Thoracic aorta (tissue), 2 donors: ENCODE results near the gene FXYD3. TPM values are rescaled to one million over a fixed set of nuclear protein-coding genes. Genes with fewer than 3 reads are reported as not detected.

Experiments
- ATAC-seq: fragments of 150-250 bp; one replicate; pipeline ENCODE4 v1.8.0; 2017; ENCODE audit warnings: low read depth; ENCODE audit not compliant: insufficient number of reproducible peaks, low FRiP score
- DNase-seq: peaks from one replicate; pipeline ENCODE4 v3.0.0-alpha.2; 2020; ENCODE audit warnings: low spot score
- H3K27ac ChIP-seq, 2 donors: fragments of 200-600 bp; sonication (generic); 1 replicate in 1 of 2; 2 replicates in 1 of 2; pipeline ENCODE4 v1.5.1; 2016; ENCODE audit warnings: mild to moderate bottlenecking in 2 of 2, moderate library complexity in 2 of 2
- H3K27me3 ChIP-seq: fragments of 200-600 bp; sonication (generic); replicated peaks from 2 replicates; pipeline ENCODE4 v1.6.0; 2016; ENCODE audit warnings: mild to moderate bottlenecking; ENCODE audit not compliant: insufficient read depth
- H3K36me3 ChIP-seq: fragments of 200-600 bp; sonication (generic); one replicate; pipeline ENCODE4 v1.5.1; 2016
- H3K4me1 ChIP-seq, 2 donors: fragments of 200-600 bp; sonication (generic); 1 replicate in 1 of 2; 2 replicates in 1 of 2; pipeline versions ENCODE4 v1.5.1 to v1.6.0; 2016; ENCODE audit warnings: low read depth in 2 of 2, mild to moderate bottlenecking in 1 of 2; ENCODE audit not compliant: control insufficient read depth in 1 of 2
- H3K4me3 ChIP-seq: fragments of 200-600 bp; sonication (generic); 2 replicates; pipeline ENCODE4 v1.5.1; 2016; ENCODE audit warnings: mild to moderate bottlenecking
- H3K9me3 ChIP-seq: fragments of 200-600 bp; sonication (generic); 2 replicates; pipeline ENCODE4 v1.5.1; 2016
- CTCF ChIP-seq: fragments of 200-600 bp; sonication (generic); IDR thresholded peaks from one replicate; pipeline ENCODE4 v1.5.1; 2019; ENCODE audit warnings: antibody characterized with exemption
- total RNA-seq, 2 donors: library from RNA; depleted of rRNA; stranded (reverse); fragments of >200 nt; gene quantifications; one replicate each; pipeline versions ENCODE4 v1.1.0 to v1.2.3, GENCODE V29; 2016

Gene FXYD3
- total RNA-seq, 2 donors from 2014 or later = 0.68 to 6.4 TPM

GRCh38 chr19:35093430-35093829 is 22.2 kb upstream of the FXYD3 start:
- DNase-seq = no peak
- Histone ChIP-seq H3K4me3 (no peak overlapping the region), H3K36me3 (no peaks in the 10 kb centered on the region), H3K9me3 (no peaks in the 10 kb centered on the region), H3K27me3 (no peaks in the 10 kb centered on the region), H3K27ac (no peak overlapping the region), H3K4me1 (peaks cover 0 to 5% of the 10 kb centered on the region in 2 donors)
- TF ChIP-seq CTCF = no peak
- no peak for ATAC-seq

DNA sequence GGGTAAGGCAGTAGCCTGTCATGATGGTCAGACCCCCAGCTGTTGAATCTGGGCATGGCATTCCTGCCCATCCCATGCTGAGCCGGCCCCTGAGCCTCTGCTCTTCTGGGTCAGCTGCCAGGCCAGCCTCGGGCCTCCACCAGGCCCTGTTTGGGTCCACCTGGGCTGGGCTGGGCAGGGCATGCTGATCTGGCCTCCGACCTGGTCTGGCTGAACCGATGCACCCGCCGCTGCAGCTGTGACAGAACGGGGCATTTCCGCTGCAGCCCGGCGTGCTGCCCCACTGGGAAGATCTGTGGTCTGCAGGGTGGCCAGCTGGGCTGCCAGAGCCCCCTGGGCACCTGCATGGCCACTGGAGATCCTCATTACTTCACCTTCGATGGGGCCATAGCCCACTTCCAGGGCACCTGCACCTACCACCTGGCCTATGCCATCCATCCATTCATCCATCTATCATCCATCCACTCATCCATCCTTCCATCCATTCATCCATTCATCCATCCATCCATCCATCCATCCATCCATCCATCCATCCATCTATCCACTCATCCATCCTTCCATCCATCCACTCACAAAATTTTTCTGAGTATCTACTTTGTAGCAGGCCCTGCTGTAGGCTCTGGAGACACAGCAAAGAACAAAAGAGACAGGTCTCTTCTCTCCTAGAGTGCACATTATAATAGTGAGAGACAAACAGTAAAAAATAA is 21.5 kb upstream of the FXYD3 start:
- ATAC-seq (no peak), DNase-seq (no peak)
- no peak overlapping the region for H3K4me3 ChIP-seq
- H3K9me3 ChIP-seq = no peaks in the 10 kb centered on the region
- H3K36me3 ChIP-seq = no peaks in the 10 kb centered on the region
- no peak overlapping the region for H3K27ac ChIP-seq
- no peak for TF ChIP-seq CTCF
- peaks cover 0 to 5% of the 10 kb centered on the region in 2 donors for H3K4me1 ChIP-seq
- no peaks in the 10 kb centered on the region for H3K27me3 ChIP-seq

GRCh38 chr19:35094656-35095055 is 21.0 kb upstream of the FXYD3 start:
- ATAC-seq = no peak
- no peaks in the 10 kb centered on the region for H3K9me3 ChIP-seq

GRCh38 chr19:35095667-35096368 is 19.8 kb upstream of the FXYD3 start:
- ATAC-seq (no peak), DNase-seq (no peak)
- no peak overlapping the region for H3K27ac ChIP-seq
- H3K4me1 ChIP-seq = peaks cover 0 to 3% of the 10 kb centered on the region in 2 donors
- H3K9me3 ChIP-seq = no peaks in the 10 kb centered on the region
- no peaks in the 10 kb centered on the region for H3K36me3 ChIP-seq
- no peak for TF ChIP-seq CTCF
- no peak overlapping the region for H3K4me3 ChIP-seq
- H3K27me3 ChIP-seq = no peaks in the 10 kb centered on the region

More at GRCh38 chr19:35094656-35095055, 21.0 kb upstream of the FXYD3 start:
- no peaks in the 10 kb centered on the region for H3K36me3 ChIP-seq
- no peak for TF ChIP-seq CTCF
- H3K4me3 ChIP-seq = no peak overlapping the region
- no peaks in the 10 kb centered on the region for H3K27me3 ChIP-seq
- no peak for DNase-seq
- H3K27ac ChIP-seq = no peak overlapping the region
- H3K4me1 ChIP-seq = peaks cover 0 to 5% of the 10 kb centered on the region in 2 donors

DNA sequence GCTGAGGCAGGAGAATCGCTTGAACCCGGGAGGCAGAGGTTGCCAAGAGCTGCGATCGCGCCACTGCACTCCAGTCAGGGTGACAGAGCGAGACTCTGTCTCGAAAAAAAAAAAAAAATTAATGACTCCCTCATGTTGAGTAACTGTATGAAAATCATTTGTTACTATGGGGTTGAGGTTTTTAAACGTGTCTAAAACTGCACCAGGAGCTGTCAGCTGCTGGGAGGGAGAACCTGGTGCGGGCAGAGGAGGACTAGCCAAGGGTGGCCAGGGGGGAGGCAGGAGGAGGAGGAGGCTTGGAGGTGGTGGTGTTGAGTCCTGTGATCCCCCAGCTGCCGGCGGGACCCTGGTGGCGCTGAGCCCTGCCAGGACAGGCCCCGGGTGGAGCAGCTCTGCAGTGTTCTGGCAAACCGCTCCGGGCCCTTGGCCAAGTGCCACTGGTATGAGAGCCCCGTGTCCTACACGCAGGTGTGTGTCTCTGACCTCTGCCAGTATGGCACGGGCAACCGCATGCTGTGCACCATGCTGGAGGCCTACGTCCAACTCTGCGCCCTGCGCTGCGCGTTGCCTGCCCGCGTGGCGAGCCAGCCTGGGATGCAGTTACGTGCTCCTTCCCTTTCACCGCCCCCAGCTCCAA is 17.1 kb upstream of the FXYD3 start:
- H3K4me3 ChIP-seq = no peak overlapping the region
- H3K27ac ChIP-seq = no peak overlapping the region
- no peaks in the 10 kb centered on the region for H3K4me1 ChIP-seq
- ATAC-seq = no peak
- DNase-seq = no peak
- no peaks in the 10 kb centered on the region for H3K9me3 ChIP-seq
- no peaks in the 10 kb centered on the region for H3K36me3 ChIP-seq
- TF ChIP-seq CTCF = no peak
- no peaks in the 10 kb centered on the region for H3K27me3 ChIP-seq
